D721Med (cell line): Measurements from ENCODE around the gene MIF4GD.

ENCODE experiments used
- DNase-seq: peaks from one replicate; pipeline ENCODE4 v3.0.0; 2011; ENCODE audit warnings: low spot score; ENCODE audit not compliant: insufficient read length
- FAIRE-seq: peaks from 2 replicates; lab custom pipeline; 2011; peaks lifted over from hg19 to GRCh38; lab: Jason Lieb, UNC
- TF ChIP-seq, protein P1 (sequence below): IDR thresholded peaks from 2 replicates; pipeline ENCODE4 v1.5.1; 2012; ENCODE audit warnings: mild to moderate bottlenecking, control low read depth; ENCODE audit not compliant: insufficient read depth; ENCODE audit errors: missing control alignments

The MIF4GD gene

DNA sequence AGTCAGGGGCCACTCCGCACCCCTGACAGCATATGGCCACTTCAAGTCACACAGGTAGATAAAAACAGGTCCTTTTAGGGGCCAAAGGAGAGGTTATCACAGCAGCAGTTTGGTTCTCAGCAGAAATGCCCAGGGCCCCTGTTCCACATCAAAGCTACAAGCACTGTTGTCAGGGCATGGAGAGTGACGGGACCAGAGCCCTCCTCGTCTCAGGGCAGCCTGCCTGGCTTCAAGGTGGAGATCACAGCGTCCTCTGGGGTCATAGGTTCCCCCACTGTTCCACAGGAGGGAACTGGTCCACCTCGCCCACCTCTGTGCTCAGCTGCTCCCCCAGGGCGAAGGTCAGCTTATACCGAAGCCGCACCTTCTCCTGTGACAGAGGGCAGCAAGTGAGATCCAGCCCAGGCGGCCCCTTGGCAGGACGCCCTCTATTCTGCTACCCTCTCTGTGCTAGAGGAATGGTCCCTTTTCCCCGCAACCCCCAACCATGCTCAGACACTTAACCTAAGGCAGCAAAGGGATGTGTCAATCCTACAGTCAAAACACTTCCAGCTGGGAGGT lies 32.9 kb downstream of the MIF4GD start:
- TF ChIP-seq, protein P1, sequence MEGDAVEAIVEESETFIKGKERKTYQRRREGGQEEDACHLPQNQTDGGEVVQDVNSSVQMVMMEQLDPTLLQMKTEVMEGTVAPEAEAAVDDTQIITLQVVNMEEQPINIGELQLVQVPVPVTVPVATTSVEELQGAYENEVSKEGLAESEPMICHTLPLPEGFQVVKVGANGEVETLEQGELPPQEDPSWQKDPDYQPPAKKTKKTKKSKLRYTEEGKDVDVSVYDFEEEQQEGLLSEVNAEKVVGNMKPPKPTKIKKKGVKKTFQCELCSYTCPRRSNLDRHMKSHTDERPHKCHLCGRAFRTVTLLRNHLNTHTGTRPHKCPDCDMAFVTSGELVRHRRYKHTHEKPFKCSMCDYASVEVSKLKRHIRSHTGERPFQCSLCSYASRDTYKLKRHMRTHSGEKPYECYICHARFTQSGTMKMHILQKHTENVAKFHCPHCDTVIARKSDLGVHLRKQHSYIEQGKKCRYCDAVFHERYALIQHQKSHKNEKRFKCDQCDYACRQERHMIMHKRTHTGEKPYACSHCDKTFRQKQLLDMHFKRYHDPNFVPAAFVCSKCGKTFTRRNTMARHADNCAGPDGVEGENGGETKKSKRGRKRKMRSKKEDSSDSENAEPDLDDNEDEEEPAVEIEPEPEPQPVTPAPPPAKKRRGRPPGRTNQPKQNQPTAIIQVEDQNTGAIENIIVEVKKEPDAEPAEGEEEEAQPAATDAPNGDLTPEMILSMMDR = no peak
- FAIRE-seq = no peak
- DNase-seq = no peak

DNA sequence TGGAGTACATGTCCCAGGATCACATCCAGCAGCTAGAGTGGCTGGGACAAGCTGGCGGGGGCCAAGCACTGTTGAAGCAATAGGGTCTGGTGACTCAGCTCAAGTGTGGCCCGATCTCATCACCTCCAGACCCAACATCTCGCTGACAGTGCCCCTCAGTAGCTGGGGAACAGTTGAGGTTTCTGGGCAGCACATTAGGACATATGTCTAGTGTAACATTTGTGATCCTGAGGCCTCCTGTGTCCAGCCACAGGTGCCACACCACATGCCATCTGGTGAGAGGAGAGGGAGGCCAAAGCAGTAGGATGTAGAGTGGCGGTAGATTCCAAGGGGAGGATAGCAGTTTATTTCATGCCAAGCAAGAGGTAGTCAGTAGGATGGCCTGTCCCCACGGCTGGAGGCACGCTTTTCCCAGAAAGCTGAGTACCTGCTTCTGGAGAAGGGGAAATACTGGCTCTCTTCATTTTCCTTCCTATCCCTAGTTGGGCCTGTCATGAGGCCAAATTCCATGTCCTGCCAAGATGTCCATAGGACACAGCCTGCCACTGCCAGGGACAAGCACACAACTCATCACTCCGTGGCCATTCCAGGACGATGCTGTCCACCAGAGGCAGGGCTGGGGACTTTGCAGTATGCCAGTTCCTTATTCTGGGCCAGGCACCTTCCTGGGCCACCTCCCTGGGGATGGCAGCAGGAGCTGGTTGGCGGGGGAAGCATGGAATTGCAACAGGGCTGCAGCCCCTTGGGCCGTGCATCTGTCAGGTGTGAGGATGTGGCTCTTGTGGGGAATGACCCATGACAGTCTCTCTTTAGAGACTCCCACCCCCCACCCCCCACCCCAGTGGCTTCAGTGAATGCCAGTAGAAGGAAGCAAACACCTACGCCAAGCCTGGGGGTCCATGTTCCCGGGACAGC lies 33.7 kb downstream of the MIF4GD start:
- DNase-seq (no peak), FAIRE-seq (no peak)
- TF ChIP-seq, protein P1 = no peak

DNA sequence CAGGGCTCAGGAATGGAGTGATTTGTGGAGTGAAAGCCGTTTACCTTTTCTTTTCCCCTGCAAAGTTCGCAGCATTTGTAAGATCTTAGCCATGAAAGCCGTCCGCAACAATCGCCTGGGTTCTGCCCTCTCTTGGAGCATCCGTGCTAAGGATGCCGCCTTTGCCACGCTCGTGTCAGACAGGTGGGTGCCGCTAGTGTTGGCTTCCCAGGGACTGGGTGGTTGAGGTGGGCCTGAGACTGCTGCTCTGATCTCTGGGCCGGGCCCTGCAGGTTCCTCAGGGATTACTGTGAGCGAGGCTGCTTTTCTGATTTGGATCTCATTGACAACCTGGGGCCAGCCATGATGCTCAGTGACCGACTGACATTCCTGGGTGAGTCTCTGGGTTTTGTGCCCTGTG lies 38.2 kb downstream of the MIF4GD start:
- no peak for FAIRE-seq
- DNase-seq = no peak
- TF ChIP-seq, protein P1 = no peak

DNA sequence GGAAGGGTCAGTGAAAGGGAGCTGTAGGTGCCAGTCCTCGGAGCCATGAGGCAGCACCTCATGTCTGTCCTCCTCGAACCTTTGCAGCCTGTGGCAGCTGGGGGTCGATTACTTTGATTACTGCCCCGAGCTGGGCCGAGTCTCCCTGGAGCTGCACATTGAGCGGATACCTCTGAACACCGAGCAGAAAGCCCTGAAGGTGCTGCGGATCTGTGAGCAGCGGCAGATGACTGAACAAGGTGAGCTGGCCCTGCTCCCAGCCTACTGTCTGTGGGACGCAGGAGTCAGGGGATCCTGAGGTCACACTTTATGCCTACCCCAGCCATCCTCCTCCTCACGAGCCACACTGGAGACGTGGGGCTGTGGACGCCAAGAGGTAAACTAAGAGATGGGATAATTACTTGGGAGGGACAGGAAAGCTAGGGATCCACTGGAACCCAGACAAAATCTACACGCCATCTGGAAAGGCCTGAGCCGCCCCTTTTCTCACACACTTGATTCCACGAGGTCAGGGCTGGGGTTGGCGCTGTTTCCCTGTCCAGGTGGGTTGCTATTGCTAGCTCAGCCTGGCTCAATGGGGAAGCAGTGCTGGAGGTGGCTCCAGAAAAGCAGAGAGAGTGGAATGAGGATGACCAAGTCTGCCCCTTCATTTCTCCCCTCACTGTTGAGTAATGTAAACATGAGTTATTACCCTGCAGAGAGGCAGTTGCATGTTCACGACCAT lies 39.1 kb downstream of the MIF4GD start:
- TF ChIP-seq, protein P1 = no peak
- FAIRE-seq (no peak), DNase-seq (no peak)

DNA sequence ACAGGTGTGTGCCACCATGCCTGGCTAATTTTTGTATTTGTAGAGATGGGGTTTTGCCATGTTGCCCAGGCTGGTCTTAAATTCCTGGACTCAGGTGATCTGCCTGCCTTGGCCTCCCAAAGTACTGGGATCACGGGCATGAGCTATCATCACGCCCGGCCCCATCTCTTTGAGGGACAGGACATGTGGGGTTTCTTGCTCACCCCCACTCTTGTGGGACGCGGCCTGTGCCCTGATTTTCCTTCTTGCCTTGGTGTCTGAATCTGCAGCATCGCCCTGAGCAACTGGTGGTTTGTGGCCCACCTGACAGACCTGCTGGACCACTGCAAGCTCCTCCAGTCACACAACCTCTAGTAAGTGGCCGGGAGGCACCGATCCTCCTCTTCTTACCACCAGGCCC lies 40.0 kb downstream of the MIF4GD start:
- no peak for FAIRE-seq
- TF ChIP-seq, protein P1 = no peak
- no peak for DNase-seq

DNA sequence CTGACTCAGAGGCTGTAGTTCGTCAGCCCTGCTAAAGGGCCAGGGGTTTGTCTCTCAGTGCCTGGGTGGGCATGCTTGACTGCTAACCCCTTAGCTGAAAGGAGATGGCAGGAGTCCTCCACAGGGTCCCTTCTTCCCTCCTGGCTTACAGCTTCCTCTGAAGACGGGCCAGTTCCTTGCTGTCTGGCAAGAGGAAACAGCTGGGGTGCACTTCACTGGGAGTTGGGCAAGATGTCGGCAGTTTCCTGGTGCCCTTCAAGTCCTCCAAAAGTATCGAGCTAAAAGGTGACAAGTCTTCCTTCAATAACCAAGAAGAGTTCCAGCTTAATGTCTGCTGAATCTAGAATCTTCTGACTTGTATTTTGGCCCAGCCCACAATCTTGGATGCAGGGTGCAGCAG lies 42.2 kb downstream of the MIF4GD start:
- TF ChIP-seq, protein P1 = no peak
- FAIRE-seq = no peak

More for the DNA sequence above, 42.2 kb downstream of the MIF4GD start:
- no peak for DNase-seq
